Lower lobe of right lung (tissue), 2 donors: ENCODE results near the gene AP4M1. TPM values are rescaled to one million over a fixed set of nuclear protein-coding genes. Genes with fewer than 3 reads are reported as not detected.

Experiments
- ATAC-seq, 2 donors: fragments of 200-7000 bp; cut with Tn5 transposase; one replicate each; pipeline ENCODE4 v1.9.1; 2020 to 2022; ENCODE audit warnings: mild to moderate bottlenecking in 2 of 2, moderate library complexity in 2 of 2
- DNase-seq: peaks from one replicate; pipeline ENCODE4 v3.0.0-alpha.2; 2020
- H3K27ac ChIP-seq: fragments of 200-600 bp; one replicate; pipeline ENCODE4 v1.8.0; 2022
- H3K27me3 ChIP-seq: fragments of 200-600 bp; one replicate; pipeline ENCODE4 v1.8.0; 2022; ENCODE audit warnings: low read depth
- H3K36me3 ChIP-seq: fragments of 200-600 bp; one replicate; pipeline ENCODE4 v1.8.0; 2022; ENCODE audit warnings: mild to moderate bottlenecking
- H3K4me1 ChIP-seq: fragments of 200-600 bp; one replicate; pipeline ENCODE4 v1.8.0; 2022
- H3K4me3 ChIP-seq: fragments of 200-600 bp; one replicate; pipeline ENCODE4 v1.8.0; 2022; ENCODE audit warnings: mild to moderate bottlenecking
- H3K9me3 ChIP-seq: fragments of 200-600 bp; one replicate; pipeline ENCODE4 v1.8.0; 2022
- CTCF ChIP-seq: fragments of 200-600 bp; IDR thresholded peaks from one replicate; pipeline ENCODE4 v1.8.0; 2022; ENCODE audit warnings: antibody characterized with exemption, mild to moderate bottlenecking
- intact Hi-C: fragments of 100-400 bp; cut with DNase I; formaldehyde crosslinking; loops from one replicate; pipeline ENCODE4 v1.11.0; 2022
- total RNA-seq: library from RNA; stranded (reverse); fragmentation: NEBNext Ultra II Directional; extraction: Animal tissue kit (Norgen Biotek cat#: 25700); gene quantifications from one replicate; pipeline ENCODE4 v1.2.1, GENCODE V29; 2021
- donor health status: DM: no; HTN: yes; CAD: no; lungs with severe emphysema.

Gene AP4M1
- total RNA-seq, 1 donor from 2014 or later = 16.5 TPM

GRCh38 chr7:100079024-100079560 lies 22.4 kb upstream of the AP4M1 start:
- Histone ChIP-seq H3K36me3 (peaks cover 55% of the 10 kb centered on the region), H3K27me3 (no peaks in the 10 kb centered on the region), H3K27ac (no peak overlapping the region), H3K4me1 (peaks cover 35% of the 10 kb centered on the region), H3K4me3 (no peak overlapping the region), H3K9me3 (no peaks in the 10 kb centered on the region)
- ATAC-seq (no peak), DNase-seq (no peak)
- TF ChIP-seq CTCF = no peak
- intact Hi-C loops = no loop called here

GRCh38 chr7:100080907-100081534 lies 20.4 kb upstream of the AP4M1 start:
- H3K27ac ChIP-seq = peak overlapping the region; percentile 93
- ATAC-seq (peak; percentile 32 to 35), DNase-seq (no peak)
- H3K36me3 ChIP-seq = peaks cover 36% of the 10 kb centered on the region
- no peak for TF ChIP-seq CTCF
- intact Hi-C loops = no loop called here
- H3K9me3 ChIP-seq = no peaks in the 10 kb centered on the region
- no peaks in the 10 kb centered on the region for H3K27me3 ChIP-seq
- peaks cover 35% of the 10 kb centered on the region for H3K4me1 ChIP-seq
- peak overlapping the region; percentile 96 for H3K4me3 ChIP-seq

- peak; percentile 98 for DNase-seq
- Histone ChIP-seq H3K9me3 (no peaks in the 10 kb centered on the region), H3K27me3 (no peaks in the 10 kb centered on the region), H3K4me3 (peak within 1 kb of the TSS; percentile 96), H3K4me1 (peaks cover 35% of the 10 kb centered on the region), H3K27ac (peak within 1 kb of the TSS; percentile 93), H3K36me3 (peaks cover 30% of the 10 kb centered on the region)
- ATAC-seq = peak; percentile 97 to 98
- intact Hi-C loops = no loop called here
- peak; percentile 96 for TF ChIP-seq CTCF
Measured at GRCh38 chr7:100081535-100082102, 19.8 kb upstream of the AP4M1 start, which contains the start of gene ZNF3. Gene ZNF3, minus strand, starts transcription at chr7:100081723. Its CDS starts 4,366 bp downstream, at chr7:100077357.

- Histone ChIP-seq H3K9me3 (no peaks in the 10 kb centered on the region), H3K4me3 (no peak overlapping the region), H3K27ac (peak overlapping the region; percentile 93), H3K4me1 (peaks cover 36% of the 10 kb centered on the region), H3K27me3 (no peaks in the 10 kb centered on the region), H3K36me3 (peaks cover 16% of the 10 kb centered on the region)
- intact Hi-C loops = no loop called here
- ATAC-seq (no peak), DNase-seq (no peak)
- TF ChIP-seq CTCF = no peak
Measured at GRCh38 chr7:100082978-100083377, 18.5 kb upstream of the AP4M1 start.

- no peak for TF ChIP-seq CTCF
- intact Hi-C loops = no loop called here
- H3K36me3 ChIP-seq = peaks cover 2% of the 10 kb centered on the region
- ATAC-seq = no peak
- H3K27me3 ChIP-seq = no peaks in the 10 kb centered on the region
- H3K4me1 ChIP-seq = peaks cover 36% of the 10 kb centered on the region
- H3K4me3 ChIP-seq = no peak overlapping the region
- no peak for DNase-seq
- no peaks in the 10 kb centered on the region for H3K9me3 ChIP-seq
- no peak overlapping the region for H3K27ac ChIP-seq
Measured at GRCh38 chr7:100085515-100085914, 15.9 kb upstream of the AP4M1 start.
